Stomach smooth muscle (tissue), 2 donors: ENCODE data around the gene WDR74.

ENCODE experiments used
- H3K27ac ChIP-seq: one replicate; pipeline ENCODE4 v1.7.0; 2013; ENCODE audit warnings: mild to moderate bottlenecking, low read length, inconsistent platforms
- H3K27me3 ChIP-seq, 2 donors: one replicate each; pipeline ENCODE4 v1.7.0; 2013; ENCODE audit warnings: low read length in 2 of 2; ENCODE audit not compliant: insufficient read depth in 2 of 2, control insufficient read depth in 1 of 2
- H3K36me3 ChIP-seq, 2 donors: one replicate each; pipeline ENCODE4 v1.7.0; 2013; ENCODE audit warnings: low read length in 2 of 2; ENCODE audit not compliant: control insufficient read depth in 2 of 2, insufficient read depth in 2 of 2
- H3K4me1 ChIP-seq: one replicate; pipeline ENCODE4 v1.7.0; 2013; ENCODE audit warnings: low read length; ENCODE audit not compliant: control insufficient read depth, insufficient read depth
- H3K4me3 ChIP-seq, 2 donors: one replicate each; pipeline ENCODE4 v1.7.0; 2013; ENCODE audit warnings: low read length in 2 of 2
- H3K9ac ChIP-seq, 2 donors: one replicate each; pipeline ENCODE4 v1.7.0; 2013; ENCODE audit warnings: low read length in 2 of 2, mild to moderate bottlenecking in 1 of 2
- H3K9me3 ChIP-seq, 2 donors: one replicate each; pipeline ENCODE4 v1.7.0; 2013; ENCODE audit warnings: low read length in 2 of 2; ENCODE audit not compliant: control insufficient read depth in 2 of 2
- donor health status: healthy.
- donor health status: Pancreatic carcinoma.

WDR74 gene

GRCh38 chr11:62805961-62806441, 33.4 kb downstream of the WDR74 start:
- Histone ChIP-seq H3K27ac (peak overlapping the region; percentile 87), H3K4me1 (peaks cover 31% of the 10 kb centered on the region), H3K9me3 (no peaks in the 10 kb centered on the region), H3K36me3 (peaks cover 23 to 28% of the 10 kb centered on the region in 2 donors), H3K4me3 (peak overlapping the region; percentile 77 to 98), H3K9ac (peak overlapping the region; percentile 77 to 90), H3K27me3 (no peaks in the 10 kb centered on the region)

GRCh38 chr11:62805076-62805892, 34.1 kb downstream of the WDR74 start, which contains the start of gene NXF1:
TSS of gene NXF1 (minus strand) at chr11:62805440. CDS start at chr11:62805356, 84 bp downstream.
- Histone ChIP-seq H3K4me3 (peak within 1 kb of the TSS; percentile 77 to 98), H3K27ac (peak within 1 kb of the TSS; percentile 87), H3K27me3 (no peaks in the 10 kb centered on the region), H3K9me3 (no peaks in the 10 kb centered on the region), H3K4me1 (peaks cover 31% of the 10 kb centered on the region), H3K36me3 (peaks cover 30 to 32% of the 10 kb centered on the region in 2 donors), H3K9ac (peak within 1 kb of the TSS; percentile 90 to 94)

GRCh38 chr11:62804310-62805075, 34.9 kb downstream of the WDR74 start:
- peaks cover 38 to 39% of the 10 kb centered on the region in 2 donors for H3K36me3 ChIP-seq

GRCh38 chr11:62801071-62801470, 38.3 kb downstream of the WDR74 start:
- Histone ChIP-seq H3K36me3 (peaks cover 60 to 61% of the 10 kb centered on the region in 2 donors), H3K4me1 (peaks cover 25% of the 10 kb centered on the region), H3K4me3 (no peak overlapping the region), H3K27ac (no peak overlapping the region), H3K9me3 (no peaks in the 10 kb centered on the region), H3K9ac (peak overlapping the region in 1 of 2 donors; percentile 5), H3K27me3 (no peaks in the 10 kb centered on the region)

More at GRCh38 chr11:62804310-62805075, 34.9 kb downstream of the WDR74 start:
- no peaks in the 10 kb centered on the region for H3K9me3 ChIP-seq
- peaks cover 31% of the 10 kb centered on the region for H3K4me1 ChIP-seq
- no peaks in the 10 kb centered on the region for H3K27me3 ChIP-seq
- H3K4me3 ChIP-seq, result peak overlapping the region; percentile 77 to 98
- H3K9ac ChIP-seq, result peak overlapping the region; percentile 90 to 94
- peak overlapping the region; percentile 87 for H3K27ac ChIP-seq

DNA sequence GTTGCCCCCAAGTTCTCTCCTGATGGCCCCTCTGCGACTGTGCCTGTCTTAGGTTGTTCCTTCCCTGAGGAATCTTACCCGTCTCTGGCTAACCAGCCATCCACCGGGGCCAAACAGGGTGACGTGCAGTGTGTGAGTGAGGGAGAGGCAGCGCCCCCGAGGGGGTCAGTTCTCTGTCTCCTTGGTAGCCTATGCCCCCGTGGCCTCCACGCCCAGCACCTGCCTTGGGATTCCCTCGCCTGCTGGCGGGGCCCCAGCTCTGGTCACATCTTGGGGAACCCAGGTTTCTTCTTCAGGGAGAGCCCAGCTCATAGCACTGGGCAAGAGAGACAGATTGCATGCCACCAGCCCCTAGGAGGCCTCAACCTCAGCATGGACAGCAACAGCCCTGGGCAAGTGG, 39.9 kb downstream of the WDR74 start:
- H3K9me3 ChIP-seq, result no peaks in the 10 kb centered on the region
- no peak overlapping the region for H3K9ac ChIP-seq
- no peak overlapping the region for H3K4me3 ChIP-seq
- no peak overlapping the region for H3K27ac ChIP-seq
- peaks cover 17% of the 10 kb centered on the region for H3K4me1 ChIP-seq
- peaks cover 74 to 76% of the 10 kb centered on the region in 2 donors for H3K36me3 ChIP-seq
- H3K27me3 ChIP-seq, result no peaks in the 10 kb centered on the region

DNA sequence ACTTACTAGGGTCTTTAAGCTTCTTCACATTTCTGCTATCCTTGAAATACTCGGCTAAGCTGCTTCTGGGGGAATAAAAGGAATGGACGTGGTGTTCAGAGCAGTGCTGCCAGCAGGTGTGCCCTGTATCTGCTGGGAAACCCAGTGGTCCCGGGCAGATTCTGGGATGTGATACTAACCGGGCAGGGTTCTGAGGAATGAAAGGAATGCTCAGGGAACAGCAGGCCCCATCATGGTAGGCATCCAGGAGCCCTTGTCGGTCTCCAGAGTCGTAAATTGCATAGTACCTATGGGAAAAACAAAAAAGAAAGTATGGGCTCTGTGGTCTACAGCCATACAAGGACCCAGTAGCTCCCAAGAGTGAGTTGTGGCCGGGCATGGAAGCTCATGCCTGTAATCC, 43.1 kb downstream of the WDR74 start:
- Histone ChIP-seq H3K36me3 (peaks cover 65 to 67% of the 10 kb centered on the region in 2 donors), H3K27me3 (no peaks in the 10 kb centered on the region), H3K4me3 (no peak overlapping the region)

GRCh38 chr11:62794201-62794775, 45.1 kb downstream of the WDR74 start:
- Histone ChIP-seq H3K4me1 (peaks cover 24% of the 10 kb centered on the region), H3K36me3 (peaks cover 56 to 58% of the 10 kb centered on the region in 2 donors), H3K9me3 (no peaks in the 10 kb centered on the region), H3K27ac (no peak overlapping the region), H3K27me3 (no peaks in the 10 kb centered on the region), H3K4me3 (no peak overlapping the region), H3K9ac (no peak overlapping the region)

More for the DNA sequence above, 43.1 kb downstream of the WDR74 start:
- Histone ChIP-seq H3K27ac (no peak overlapping the region), H3K9me3 (no peaks in the 10 kb centered on the region), H3K4me1 (peaks cover 10% of the 10 kb centered on the region), H3K9ac (no peak overlapping the region)

GRCh38 chr11:62792202-62792575, 47.2 kb downstream of the WDR74 start:
- Histone ChIP-seq H3K36me3 (peaks cover 46 to 48% of the 10 kb centered on the region in 2 donors), H3K9ac (peak overlapping the region; percentile 57 to 62), H3K27me3 (no peaks in the 10 kb centered on the region), H3K27ac (peak overlapping the region; percentile 88), H3K9me3 (no peaks in the 10 kb centered on the region), H3K4me1 (peaks cover 39% of the 10 kb centered on the region), H3K4me3 (peak overlapping the region; percentile 17 to 97)

DNA sequence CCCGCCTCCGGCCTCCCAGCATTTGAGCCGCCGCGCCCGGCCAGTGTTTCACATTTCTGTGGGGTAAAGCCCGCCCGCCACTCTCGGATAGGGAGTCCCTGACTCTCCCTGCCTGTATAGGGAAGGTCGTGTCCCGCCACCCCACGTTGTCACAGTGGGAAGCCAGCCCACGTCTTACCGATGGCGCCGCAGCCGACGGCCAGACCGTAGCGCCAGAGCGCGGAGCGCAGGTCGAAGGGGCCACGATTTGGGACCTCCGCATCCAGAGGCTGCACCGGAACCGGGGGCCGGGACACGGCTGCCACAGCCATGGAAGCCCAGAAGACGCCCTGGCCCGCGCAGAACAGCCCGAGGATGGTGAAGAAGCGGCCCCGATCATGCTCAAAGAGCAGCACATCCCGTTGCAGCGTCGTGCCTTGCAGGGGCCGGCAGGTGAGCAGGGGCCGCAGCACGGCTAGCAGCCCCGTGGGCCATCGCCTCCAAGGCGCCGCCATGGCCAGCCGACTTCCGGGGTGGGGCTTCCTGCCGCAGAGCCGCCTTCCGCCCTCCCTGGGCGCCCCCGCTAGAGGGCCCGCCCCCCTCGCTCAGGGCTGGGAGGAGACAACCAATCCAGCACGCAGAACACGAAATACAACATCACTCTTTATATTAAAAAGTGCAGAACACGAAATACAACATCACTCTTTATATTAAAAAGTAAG, 47.7 kb downstream of the WDR74 start, which contains the start of gene TMEM223:
TMEM223 (minus strand) TSS at position 506 of the 701 bp plus-strand sequence; CDS start at position 494, 12 bp downstream.
- Histone ChIP-seq H3K36me3 (peaks cover 44 to 45% of the 10 kb centered on the region in 2 donors), H3K9me3 (no peaks in the 10 kb centered on the region), H3K4me1 (peaks cover 39% of the 10 kb centered on the region), H3K27ac (peak within 1 kb of the TSS; percentile 88), H3K4me3 (peak within 1 kb of the TSS; percentile 71 to 97), H3K9ac (peak within 1 kb of the TSS; percentile 67 to 73), H3K27me3 (no peaks in the 10 kb centered on the region)

DNA sequence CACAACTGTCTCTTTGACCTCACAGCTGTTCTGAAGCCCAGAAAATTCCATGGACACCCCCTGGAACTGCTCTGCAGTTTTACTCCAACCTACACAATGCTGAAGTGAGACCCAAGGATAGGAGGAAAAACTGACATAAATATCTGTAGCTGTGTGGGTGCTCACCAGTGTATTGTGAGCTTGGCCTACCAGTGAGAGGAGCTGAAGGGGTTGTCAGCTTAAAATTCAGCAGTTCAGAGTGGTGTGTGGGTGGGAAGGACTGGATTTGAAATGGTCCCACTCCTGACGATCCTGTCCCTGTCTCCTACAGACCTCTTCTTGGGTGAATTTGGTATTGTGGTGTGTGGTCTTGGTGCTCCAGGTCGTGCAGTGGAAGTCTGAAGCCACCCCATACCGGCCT, 49.8 kb downstream of the WDR74 start:
- H3K4me1 ChIP-seq, result peaks cover 45% of the 10 kb centered on the region
- H3K9ac ChIP-seq, result no peak overlapping the region
- peaks cover 26% of the 10 kb centered on the region in 2 donors for H3K36me3 ChIP-seq
- H3K9me3 ChIP-seq, result no peaks in the 10 kb centered on the region
- H3K27me3 ChIP-seq, result no peaks in the 10 kb centered on the region
- no peak overlapping the region for H3K27ac ChIP-seq
- no peak overlapping the region for H3K4me3 ChIP-seq
